NT2/D1 (cell line): ENCODE results near the gene CALCB.

ENCODE experiments used
- YY1 ChIP-seq: IDR thresholded peaks from 2 replicates; pipeline ENCODE4 v1.6.1; 2011; ENCODE audit not compliant: insufficient read length, insufficient read depth
- ZNF274 ChIP-seq: IDR thresholded peaks from 2 replicates; pipeline ENCODE4 v1.6.1; 2011; ENCODE audit warnings: mild to moderate bottlenecking, low read depth, low read length

DNA sequence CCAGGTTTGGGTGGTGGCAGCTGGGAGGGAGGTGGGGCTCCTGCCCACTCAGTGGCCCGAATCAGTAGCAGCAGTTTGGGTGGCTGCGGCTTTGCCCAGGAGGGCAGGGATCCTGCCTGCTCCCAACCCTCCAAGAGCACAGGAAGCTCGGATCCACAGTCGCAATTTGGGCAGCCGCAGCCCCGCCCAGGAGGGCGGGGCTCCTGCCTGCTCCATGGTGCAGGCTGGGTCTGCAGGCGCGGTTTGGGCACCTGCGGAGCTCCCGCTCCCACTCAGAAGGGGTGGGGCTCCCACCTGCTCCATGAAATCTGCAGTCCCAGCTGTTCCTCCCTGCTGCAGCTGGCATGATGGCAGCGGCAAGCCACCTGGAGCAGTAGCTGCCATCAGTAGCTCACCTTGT, 38.1 kb upstream of the CALCB start:
- TF ChIP-seq YY1: no peak
- no peak for TF ChIP-seq ZNF274
